ENCODE measurements around the gene CHCHD5. TPM values are rescaled to one million over a fixed set of nuclear protein-coding genes. Genes with fewer than 3 reads are reported as not detected.

The CHCHD5 gene
- total RNA-seq, 1 experiment from 2014 or later: 25.4 TPM

GRCh38 chr2:112542123-112542983, 42.1 kb upstream of the CHCHD5 start, which contains the start of gene POLR1B:
POLR1B (plus strand) TSS chr2:112542465; CDS start chr2:112542495, 30 bp downstream.
- H3K4me1 ChIP-seq (ENCODE audit: insufficient read depth, low read length): peaks cover 16% of the 10 kb centered on the region
- peak within 1 kb of the TSS; percentile 79 for H3K27ac ChIP-seq (ENCODE audit: low read length)
- ChIA-PET CTCF (no interaction called here), POLR2A (ENCODE audit: unreplicated experiment) (no interaction called here)
- H2AFZ ChIP-seq (ENCODE audit: low read length): peak within 1 kb of the TSS; percentile 99
- BruUV-seq (replicated peaks): TSS peak; percentile 47
- ATAC-seq (peak; percentile 88), DNase-seq (peak; percentile 89)
- TF ChIP-seq EZH2 (IDR thresholded peaks at IDR 0.05; ENCODE audit: low read length, unreplicated experiment): no peak
- no peak for TF ChIP-seq CTCF (conservative IDR thresholded peaks at IDR 0.05; ENCODE audit: low read depth, low read length)
- TF ChIP-seq EZH2phosphoT487 (IDR thresholded peaks at IDR 0.05; ENCODE audit: borderline replicate concordance, low read length): no peak
- H4K20me1 ChIP-seq (ENCODE audit: low read length): peaks cover 16% of the 10 kb centered on the region
- peak within 1 kb of the TSS; percentile 84 for H3K4me3 ChIP-seq (ENCODE audit: low read length)
- H3F3A ChIP-seq (ENCODE audit: low read length, unreplicated experiment): no peaks in the 10 kb centered on the region
- H3K9me2 ChIP-seq (replicated peaks; ENCODE audit: low read length): no peaks in the 10 kb centered on the region
- H3K9ac ChIP-seq (ENCODE audit: low read length): peak within 1 kb of the TSS; percentile 89
- intact Hi-C loops (cut with micrococcal nuclease): loop anchor here (1.0 kb wide), 1 partner anchor 61 kb away; no protein-coding TSS in a partner anchor
- no peaks in the 10 kb centered on the region for H3K27me3 ChIP-seq (ENCODE audit: low read length)
- H3K4me2 ChIP-seq (ENCODE audit: low read length): peak within 1 kb of the TSS; percentile 85
- H3K9me3 ChIP-seq (ENCODE audit: low read length): no peaks in the 10 kb centered on the region
- H3K79me2 ChIP-seq (ENCODE audit: low read length): peaks cover 50% of the 10 kb centered on the region
- H3K36me3 ChIP-seq (ENCODE audit: low read depth, low read length): peaks cover 12% of the 10 kb centered on the region

GRCh38 chr2:112542984-112543661, 41.3 kb upstream of the CHCHD5 start:
- Histone ChIP-seq H4K20me1 (ENCODE audit: low read length) (peaks cover 16% of the 10 kb centered on the region), H3K36me3 (ENCODE audit: low read depth, low read length) (peaks cover 19% of the 10 kb centered on the region), H3K4me3 (ENCODE audit: low read length) (peak overlapping the region; percentile 84), H3K4me1 (ENCODE audit: insufficient read depth, low read length) (peaks cover 16% of the 10 kb centered on the region), H3K9me3 (ENCODE audit: low read length) (no peaks in the 10 kb centered on the region), H2AFZ (ENCODE audit: low read length) (peak overlapping the region; percentile 99), H3K27ac (ENCODE audit: low read length) (peak overlapping the region; percentile 79; the same call in 1 of the 2 replicates), H3K4me2 (ENCODE audit: low read length) (peak overlapping the region; percentile 85), H3K27me3 (ENCODE audit: low read length) (no peaks in the 10 kb centered on the region), H3K9ac (ENCODE audit: low read length) (peak overlapping the region; percentile 89), H3F3A (ENCODE audit: low read length, unreplicated experiment) (no peaks in the 10 kb centered on the region), H3K79me2 (ENCODE audit: low read length) (peaks cover 58% of the 10 kb centered on the region), H3K9me2 (replicated peaks; ENCODE audit: low read length) (no peaks in the 10 kb centered on the region)
- DNase-seq (peak; percentile 44), ATAC-seq (peak; percentile 10)
- ChIA-PET POLR2A (ENCODE audit: unreplicated experiment) (no interaction called here), CTCF (no interaction called here)
- intact Hi-C loops (cut with micrococcal nuclease): loop anchor here (1.0 kb wide), 1 partner anchor 62 kb away; no protein-coding TSS in a partner anchor
- BruUV-seq (replicated peaks): no TSS peak
- TF ChIP-seq CTCF (conservative IDR thresholded peaks at IDR 0.05; ENCODE audit: low read depth, low read length) (peak; percentile 37), EZH2 (IDR thresholded peaks at IDR 0.05; ENCODE audit: low read length, unreplicated experiment) (no peak)
